GM21390 (cell line): Measurements from ENCODE around the gene ROM1.
"Not testable (repeated sequence)": the region's sequence is repeated elsewhere in the genome, so short reads cannot be mapped to it uniquely, and the experiment has no call there.

Experiments used
- ATAC-seq: cut with Tn5 transposase; IDR thresholded peaks from one replicate; pipeline ENCODE4 v1.9.1; 2021; ENCODE audit not compliant: unreplicated experiment

Gene ROM1, protein sequence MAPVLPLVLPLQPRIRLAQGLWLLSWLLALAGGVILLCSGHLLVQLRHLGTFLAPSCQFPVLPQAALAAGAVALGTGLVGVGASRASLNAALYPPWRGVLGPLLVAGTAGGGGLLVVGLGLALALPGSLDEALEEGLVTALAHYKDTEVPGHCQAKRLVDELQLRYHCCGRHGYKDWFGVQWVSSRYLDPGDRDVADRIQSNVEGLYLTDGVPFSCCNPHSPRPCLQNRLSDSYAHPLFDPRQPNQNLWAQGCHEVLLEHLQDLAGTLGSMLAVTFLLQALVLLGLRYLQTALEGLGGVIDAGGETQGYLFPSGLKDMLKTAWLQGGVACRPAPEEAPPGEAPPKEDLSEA

DNA sequence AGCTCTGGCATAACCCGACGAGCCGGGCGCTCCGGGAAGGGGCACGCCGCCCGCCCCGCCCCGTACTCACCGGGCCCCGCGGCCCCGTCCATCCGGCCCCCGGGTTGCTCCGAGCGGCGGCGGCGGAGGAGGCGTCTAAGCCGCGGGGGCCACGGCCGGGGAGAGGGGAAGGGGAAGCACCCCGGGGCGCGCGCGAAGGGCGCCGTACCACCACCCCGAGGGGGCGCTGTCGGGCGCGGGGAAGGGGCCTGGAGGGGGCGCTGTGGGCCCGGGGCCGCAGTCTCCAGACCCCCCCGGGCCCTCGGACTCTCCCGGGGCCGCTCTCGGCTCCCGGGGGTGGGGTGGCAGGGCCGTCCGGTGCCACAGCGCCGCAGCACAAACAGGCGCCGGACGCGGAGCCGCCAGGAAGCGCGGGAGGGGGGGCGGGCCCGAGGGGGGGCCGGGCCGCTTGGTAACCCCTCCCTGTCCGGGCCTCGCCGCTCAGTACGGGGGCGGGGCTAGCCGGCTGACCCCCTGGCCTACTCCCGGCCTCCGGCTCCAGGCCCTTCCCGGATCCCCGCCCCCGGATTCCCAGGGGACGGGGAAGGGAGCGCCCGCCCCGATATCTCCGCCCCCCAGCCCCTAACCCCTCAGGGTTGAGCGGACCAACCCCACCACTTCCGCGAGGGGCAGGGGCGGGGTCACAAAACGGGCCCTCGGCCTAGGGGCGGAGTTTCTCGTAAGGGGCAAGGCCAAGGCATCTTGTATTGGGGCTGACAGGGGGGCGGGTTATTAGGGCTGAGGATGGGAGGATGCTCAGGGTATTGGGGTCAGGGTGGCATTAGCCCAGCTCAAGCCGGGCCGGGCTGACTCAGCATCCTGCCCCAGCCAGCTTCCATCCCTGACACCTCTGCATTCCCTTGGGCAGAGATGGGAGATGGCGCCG, at the start of gene ROM1, which contains the start of gene EML3:
ROM1 (plus strand) TSS at position 892 of the 925 bp plus-strand sequence; CDS start at position 917, 25 bp downstream.
EML3 (minus strand) TSS at position 410 of the 925 bp plus-strand sequence; CDS start at position 92, 318 bp downstream.
- ATAC-seq = peak; percentile 68

DNA sequence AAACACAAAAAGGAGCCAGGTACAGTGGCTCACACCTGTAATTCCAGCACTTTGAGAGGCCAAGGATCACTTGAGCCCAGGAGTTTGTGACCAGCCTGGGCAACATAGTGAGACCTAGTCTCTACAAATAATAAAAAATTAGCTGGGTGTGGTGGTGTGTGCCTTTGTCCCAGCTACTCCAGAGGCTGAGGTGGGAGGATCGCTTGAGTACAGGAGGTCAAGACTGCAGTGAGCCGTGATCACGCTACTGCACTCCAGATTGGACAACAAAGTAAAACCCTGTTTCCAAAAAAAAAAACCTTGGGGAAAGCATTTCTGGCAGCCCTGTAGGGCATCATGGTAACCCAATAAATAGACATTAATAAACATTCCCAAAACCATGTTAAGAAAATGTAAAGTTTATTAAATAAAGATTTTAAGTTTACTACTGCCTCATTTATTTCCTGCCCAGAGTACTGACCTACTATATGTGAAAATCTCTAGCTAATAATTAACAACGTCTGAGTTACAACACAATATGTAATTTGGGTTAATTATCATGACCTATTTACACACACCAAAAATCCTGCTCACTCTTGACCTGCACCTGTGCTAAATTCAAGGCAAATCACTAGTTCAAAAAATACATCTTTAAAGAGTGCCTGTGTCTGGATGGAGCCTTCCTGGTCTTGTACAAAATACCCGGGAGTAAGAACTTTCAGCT, 47.8 kb upstream of the ROM1 start:
- no peak for ATAC-seq

DNA sequence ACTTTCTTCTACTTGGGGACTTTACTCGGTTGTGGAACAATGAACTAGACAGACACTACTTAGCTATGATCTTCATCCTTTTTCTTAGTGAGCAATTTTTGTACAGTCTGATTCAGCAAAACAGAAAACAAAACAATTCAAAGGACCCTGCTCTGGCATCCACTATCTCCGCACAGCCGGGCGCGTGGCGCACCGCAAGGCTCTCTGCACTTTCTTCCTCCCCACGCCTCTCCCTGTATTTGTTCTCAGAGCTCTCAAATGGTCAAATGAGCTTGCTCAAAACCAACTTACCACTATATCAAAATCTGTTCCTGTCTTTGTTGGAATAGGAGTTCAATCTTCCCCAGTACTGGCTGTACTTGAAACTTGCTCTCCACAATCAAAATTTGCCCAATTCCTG, 46.8 kb upstream of the ROM1 start:
- ATAC-seq = no peak

DNA sequence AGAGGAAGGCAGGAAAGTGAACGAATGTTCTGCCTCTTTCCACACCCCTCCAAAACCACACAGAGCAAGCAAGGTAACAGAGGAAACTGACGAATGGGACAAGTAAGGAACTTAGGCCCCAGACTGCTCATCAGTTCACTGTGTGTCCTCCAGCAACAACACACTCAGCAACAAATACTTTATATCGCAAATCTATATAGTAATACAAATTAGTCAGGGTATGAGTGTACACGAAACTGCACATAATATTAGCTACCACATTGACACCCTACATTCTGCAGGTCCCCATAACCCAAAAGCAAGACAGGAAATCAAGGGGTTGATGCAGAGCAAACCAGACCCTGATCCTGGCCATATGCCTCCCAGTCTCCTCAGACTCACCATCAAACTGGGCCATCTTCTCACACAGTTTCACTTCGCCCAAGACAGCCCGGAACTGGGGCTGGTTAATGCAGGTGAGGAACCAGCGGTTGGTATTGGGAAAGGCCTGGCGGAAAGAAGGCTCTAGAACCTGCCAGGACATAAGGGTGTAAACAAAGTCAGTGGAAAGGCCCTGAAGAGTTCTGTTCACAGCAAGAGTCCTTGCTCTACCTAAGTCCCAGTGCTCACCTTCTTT, 45.9 kb upstream of the ROM1 start:
- peak; percentile 53 for ATAC-seq

DNA sequence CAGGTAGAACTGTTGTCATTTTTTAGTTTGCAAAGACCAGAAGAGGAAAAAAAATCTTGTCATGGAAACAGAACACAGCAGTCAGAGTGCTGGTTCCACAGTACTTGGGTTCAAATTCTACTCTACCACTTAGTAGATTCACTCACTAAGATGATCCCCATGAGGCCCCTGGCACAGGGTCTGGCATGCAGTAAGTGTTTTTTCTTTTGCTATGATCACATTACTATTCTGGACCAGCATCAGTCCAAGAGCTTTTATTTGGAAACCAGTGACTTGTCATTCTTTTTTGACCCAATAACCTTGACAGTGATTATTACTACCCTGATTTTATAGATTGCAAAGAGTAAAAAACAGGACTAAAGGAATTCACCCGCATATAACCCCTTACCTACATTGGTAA, 43.4 kb upstream of the ROM1 start:
- no peak for ATAC-seq

DNA sequence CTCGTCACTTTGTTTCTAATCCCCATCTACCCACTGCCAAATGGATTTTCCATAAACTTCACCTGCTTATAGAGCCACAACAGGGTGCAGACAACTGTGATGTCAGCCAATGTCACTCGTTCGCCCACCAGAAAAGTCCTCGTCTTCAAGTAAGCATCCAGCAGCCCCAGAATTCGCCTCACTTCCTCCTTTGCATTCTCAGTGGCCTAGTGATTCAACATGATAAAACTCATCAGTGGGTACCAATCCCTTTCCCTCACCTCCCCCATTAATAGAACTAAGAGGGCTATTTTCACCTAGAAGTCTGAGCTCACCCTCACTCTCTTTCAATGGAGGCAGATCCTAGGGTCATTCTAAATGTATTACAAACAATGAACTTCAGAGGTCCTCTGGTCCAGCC, 42.2 kb upstream of the ROM1 start:
- ATAC-seq = not testable (repeated sequence)

DNA sequence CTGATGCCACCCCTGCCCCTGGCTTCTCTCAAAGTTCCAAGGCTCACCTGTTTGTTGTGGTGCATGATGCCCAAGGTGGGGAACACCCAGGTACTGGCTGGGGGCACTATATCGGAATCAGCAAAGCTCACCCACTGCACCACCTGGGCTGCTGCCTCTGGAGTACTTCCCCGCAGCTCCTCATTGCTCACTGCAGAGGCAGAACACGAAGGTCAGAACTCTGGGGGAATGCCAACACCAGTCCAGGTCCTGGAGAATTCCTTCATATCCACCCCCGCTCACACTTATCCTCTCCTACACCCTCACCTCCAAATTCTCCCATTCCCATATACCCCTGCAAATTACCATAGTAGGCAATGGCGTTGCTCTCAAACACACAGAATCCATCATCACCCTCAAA, 41.6 kb upstream of the ROM1 start:
- ATAC-seq = not testable (repeated sequence)

DNA sequence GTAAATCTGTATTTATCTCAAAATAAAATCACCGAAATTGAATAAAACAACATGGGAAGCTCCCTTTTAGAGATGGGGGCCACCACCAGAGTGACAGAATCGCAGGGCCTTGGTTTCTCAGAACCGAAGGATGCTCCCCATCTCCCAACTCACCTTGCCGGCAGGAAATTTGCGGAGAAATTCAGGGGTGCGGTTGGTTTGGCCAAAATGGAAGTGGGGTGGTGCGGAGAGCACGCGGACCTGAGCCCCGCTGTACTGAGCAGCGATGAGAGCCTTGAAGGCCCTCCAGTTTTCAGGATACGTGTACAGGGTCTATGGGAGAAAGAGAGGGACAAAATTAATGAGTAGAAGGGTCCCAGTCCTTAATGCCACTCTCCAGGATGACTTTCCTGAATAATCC, 40.6 kb upstream of the ROM1 start:
- ATAC-seq = no peak

DNA sequence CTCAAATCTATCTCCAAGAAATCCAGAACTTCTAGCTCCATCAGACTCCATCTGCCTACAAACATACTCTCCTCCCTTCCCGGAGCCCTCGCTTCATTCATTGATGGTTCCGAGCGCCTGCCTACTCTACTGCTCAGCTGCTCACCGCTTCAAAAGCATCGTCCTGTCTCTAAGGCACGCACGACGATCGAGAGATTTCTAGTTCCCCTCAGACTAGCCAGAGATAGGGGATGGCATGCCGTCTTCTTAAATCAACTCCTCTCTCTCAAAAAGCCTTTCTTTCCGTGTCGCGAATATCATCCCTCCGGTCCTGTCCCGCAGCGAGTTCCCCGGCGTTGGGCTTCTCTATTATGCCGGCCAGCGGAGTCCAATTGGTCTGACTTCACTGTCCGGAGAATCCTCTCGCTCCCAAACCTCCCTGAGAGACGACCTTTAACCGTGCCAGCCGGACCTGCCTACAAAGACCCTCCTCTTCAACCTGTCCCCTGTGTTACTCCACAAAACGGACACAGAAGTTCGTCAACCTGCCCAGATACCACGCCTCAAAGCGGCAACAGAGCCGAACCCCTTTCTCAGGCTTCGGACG, 40.0 kb upstream of the ROM1 start:
- no peak for ATAC-seq

DNA sequence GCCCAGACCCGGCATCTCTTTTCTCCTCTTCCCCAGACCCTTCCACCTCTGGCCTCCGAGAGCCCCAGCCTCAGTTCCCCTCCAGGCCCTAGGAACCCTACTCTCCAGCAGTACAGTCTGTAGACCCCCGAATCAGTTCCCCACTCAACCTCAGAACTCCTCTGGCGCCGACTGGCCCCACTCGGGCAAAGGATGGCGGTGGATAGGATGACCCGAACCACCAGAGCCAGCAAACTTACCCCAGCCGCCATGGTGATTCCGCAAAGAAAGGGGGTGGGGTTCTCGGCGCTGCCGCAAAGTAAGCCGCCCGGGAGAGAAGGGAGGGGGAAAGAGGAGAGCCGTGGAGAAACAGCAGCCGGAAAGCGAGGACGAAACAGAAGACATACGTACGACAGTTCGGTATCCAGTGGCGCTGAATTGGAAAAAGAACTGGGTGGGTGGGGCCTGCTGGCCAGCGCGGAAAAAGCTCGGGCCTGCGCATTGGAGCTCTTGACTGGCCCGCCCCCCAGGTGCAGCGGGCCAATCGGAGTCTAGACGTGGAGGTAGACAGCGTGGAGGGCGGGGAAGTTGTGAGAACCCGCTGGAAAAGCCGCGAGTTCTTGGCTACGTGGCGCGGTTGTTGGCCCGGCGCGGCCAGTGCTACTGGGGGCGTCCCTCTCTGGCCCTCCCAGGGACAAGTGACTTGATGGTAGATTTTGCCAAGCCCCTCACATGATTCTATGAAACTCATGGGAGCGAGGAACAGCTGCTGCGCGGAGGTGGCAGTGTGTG, 39.3 kb upstream of the ROM1 start, which contains the start of gene EEF1G:
EEF1G (minus strand) TSS at position 300 of the 771 bp plus-strand sequence; CDS start at position 251, 49 bp downstream.
- peak; percentile 71 for ATAC-seq

DNA sequence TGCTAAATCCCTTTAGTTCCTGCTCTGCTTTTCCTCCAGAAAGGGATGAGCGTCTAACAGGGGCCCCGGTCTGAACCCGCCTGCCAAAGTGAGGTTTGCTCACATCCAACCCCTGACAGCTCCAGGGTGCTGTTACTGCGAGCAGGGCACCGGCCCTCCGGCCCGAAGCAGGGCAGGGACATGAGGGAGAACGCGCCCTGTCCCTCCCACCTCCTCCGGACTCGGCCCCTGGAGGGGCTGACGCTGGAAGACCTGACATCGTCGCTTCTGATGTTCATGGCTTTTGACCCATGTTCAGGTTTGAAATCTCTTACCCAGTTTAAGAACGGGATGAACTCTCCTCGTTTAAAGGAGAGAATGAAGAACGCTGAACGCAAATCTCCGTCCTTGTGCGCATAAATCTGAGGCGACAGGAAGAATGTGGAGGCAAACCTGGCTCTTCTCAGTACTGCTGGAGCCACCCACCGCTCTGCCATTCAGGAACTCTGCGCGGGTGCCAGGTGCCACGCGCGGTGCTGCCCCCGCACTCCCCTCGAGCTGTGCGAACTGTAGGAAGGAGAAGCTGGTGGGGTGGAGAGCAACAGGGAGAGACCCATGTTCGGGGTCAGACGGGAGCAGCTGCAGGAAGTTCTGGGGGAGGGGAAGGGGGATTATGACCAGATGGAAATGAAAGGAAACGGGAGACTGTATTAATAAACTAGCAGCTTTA, 38.5 kb upstream of the ROM1 start:
- peak; percentile 20 for ATAC-seq

DNA sequence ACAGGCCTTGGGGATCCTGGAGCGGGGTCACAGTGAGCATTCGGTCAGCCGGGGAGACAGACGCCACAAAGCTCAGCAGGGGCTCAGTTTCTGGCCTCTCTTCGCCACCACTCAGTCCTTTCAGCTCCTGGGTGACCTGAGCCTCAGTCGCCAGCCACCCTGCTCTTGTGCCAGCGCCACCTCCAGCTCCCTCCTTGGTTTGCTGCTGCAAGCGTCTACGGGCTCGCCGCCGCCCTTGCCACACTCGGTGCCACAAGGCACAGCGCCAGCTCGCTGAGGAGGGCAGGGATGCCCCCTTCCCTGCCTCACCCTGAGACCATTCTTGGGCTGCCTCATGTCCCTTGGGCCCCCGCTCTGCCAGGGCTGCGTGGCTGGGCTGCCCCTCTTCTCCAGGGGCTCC, 37.9 kb upstream of the ROM1 start:
- ATAC-seq = no peak

DNA sequence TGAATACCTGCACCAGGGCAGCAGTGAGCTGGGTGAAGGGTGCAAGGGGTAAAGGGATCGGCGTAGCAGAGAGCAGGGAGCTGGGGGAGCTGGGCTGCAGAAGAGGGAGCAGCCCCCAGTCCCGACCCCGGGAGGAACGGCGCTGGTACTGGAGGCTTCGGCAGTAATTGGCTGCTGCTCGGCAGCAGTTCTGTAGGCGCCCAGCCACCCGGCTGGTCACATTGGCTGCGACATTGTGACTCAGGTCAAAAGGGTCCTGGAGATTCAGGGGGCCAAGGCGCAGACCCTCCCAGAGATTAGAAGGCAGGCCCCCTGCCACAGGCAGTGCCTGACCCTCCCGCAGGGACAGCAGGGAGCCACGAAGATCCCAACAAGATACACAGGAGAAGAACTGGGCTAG, 37.2 kb upstream of the ROM1 start:
- ATAC-seq = no peak

DNA sequence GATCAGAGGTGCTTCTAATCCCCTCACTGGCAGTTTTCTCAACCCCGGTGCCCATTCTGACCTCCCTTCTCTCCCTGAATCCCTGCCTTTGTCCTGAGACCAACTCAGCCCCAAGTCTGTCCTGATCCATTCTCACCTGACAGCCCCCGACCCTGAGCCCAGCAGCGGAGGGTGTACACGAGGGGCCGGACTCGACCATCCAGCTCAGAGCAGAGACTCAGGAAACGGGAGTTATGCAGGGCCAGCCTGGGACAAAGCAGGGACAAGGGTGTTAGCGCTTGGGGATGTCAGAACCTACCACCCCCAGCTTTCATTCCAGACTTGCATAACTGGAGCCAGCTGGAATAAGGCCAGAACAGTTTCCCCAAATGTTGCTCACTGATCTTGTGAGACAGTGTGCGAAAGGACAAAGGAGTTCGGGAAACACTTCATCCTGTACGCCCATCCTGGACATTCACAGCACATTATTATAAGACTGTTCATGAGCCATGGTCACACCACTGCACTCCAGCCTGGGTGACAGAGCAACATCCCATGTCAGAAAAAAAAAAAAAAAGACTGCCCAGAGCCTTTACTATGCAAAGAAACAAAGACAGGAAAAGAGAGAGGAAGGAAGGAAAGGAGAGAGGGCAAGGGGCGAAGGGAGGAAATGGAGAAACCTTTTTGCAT, 35.9 kb upstream of the ROM1 start:
- no peak for ATAC-seq

DNA sequence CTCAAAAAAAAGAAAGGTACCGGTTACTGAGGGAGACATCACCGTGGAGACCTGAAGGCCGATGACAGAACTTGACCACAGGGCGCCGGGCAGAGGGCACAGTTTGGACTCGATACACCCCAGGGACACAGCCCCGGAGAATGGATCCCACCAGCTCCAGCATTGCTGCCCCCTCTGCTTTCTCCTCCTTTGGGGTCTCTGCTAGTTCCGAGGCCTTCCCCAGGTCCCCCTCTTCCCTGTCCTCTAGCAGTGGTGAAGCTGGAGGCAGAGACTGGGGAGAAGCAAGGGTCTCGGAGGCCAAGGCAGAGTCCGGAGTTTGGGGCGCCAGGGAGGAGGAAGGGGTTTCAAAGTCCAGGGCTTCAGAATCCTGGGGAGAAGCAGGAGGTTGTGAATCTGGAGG, 34.5 kb upstream of the ROM1 start:
- ATAC-seq = no peak

DNA sequence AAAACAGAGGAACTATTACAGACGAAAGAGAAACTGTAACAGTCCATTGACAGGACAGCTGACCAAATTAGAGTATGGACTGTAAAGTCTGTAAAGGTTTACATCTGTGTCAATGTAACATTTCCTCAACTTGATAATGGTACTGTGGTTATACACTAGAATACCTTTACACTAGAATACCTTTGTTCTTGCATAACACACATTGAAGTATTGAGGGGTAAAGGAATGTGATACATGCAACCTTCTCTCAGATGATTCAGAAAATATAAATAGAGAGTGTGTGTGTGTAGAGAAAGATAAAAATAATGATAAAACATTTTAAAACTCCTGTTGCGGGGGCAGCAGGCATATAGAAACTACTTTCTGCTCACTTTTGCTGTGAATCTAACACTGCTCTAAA, 33.8 kb upstream of the ROM1 start:
- ATAC-seq = no peak

DNA sequence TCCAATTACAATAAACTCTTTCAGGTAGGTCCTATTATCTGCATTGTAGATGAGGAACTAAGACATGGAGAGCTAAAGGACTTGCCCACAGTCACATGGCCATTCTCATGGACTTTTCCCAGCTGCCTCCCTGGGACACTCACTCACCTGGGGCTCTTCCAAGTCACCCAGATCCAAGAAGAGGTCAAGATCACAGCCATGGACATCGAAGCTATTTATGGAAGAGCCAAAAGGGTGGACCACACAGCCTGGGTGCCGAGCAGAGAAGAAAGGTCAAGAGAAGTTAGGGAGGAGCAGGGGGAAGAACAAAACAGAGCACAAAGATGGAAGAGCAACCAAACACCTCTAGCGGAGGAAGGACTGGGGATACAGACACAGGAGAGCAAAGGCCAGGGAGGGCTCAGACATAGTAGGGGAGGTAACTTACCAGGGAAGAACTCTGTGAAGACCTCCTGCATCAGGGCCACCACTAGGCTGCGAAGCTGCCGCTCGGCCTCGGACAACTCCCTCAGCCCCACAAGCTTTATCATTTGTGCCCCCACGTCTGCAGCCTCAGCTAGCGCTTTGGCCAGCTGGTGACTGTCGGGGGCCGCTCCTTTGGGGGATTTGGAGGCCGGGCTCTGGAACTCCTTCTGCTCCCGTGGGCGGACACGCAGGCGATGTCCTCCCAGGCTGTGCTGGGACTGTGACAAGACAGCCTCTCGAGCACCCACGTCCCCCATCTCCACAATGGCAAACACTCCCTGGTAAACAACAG, 31.9 kb upstream of the ROM1 start:
- no peak for ATAC-seq

DNA sequence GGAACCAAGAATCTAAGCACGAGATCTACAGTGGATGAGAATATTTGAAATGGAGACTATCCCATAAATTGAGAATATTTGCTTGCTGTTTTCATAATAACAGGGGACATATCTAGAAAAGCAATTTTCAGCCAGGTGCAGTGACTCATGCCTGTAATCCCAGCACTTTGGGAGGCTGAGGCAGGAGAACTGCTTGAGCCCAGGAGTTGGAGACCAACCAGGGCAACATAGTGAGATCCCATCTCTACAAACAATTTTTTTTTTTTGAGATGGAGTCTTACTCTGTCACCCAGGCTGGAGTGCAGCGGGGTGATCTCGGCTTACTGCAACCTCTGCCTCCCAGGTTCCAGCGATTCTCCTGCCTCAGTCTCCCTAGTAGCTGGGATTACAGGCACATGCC, 31.3 kb upstream of the ROM1 start:
- not testable (repeated sequence) for ATAC-seq
